Glutamatergic neuron (in vitro differentiated cells): ENCODE results near the gene PTPRT. TPM values are rescaled to one million over a fixed set of nuclear protein-coding genes. Genes with fewer than 3 reads are reported as not detected.

ENCODE experiments used
- DNase-seq: peaks from one replicate; pipeline ENCODE4 v3.0.0; 2022
- H3K27ac Mint-ChIP-seq: one replicate; pipeline ENCODE4 v1.8.0; 2020; ENCODE audit warnings: mild to moderate bottlenecking, mixed read lengths, inconsistent platforms; ENCODE audit not compliant: unreplicated experiment
- H3K27me3 Mint-ChIP-seq: one replicate; pipeline ENCODE4 v1.8.0; 2020; ENCODE audit warnings: mild to moderate bottlenecking, moderate library complexity, mixed read lengths, inconsistent platforms; ENCODE audit not compliant: unreplicated experiment
- H3K36me3 Mint-ChIP-seq: one replicate; pipeline ENCODE4 v1.8.0; 2020; ENCODE audit warnings: mild to moderate bottlenecking, mixed read lengths, inconsistent platforms; ENCODE audit not compliant: unreplicated experiment
- H3K4me1 Mint-ChIP-seq: one replicate; pipeline ENCODE4 v1.8.0; 2020; ENCODE audit warnings: mild to moderate bottlenecking, low read depth, mixed read lengths, inconsistent platforms; ENCODE audit not compliant: unreplicated experiment
- H3K4me3 Mint-ChIP-seq: one replicate; pipeline ENCODE4 v1.8.0; 2020; ENCODE audit warnings: mild to moderate bottlenecking, mixed read lengths, inconsistent platforms; ENCODE audit not compliant: unreplicated experiment
- H3K9me3 Mint-ChIP-seq: one replicate; pipeline ENCODE4 v1.8.0; 2020; ENCODE audit warnings: mild to moderate bottlenecking, moderate library complexity, mixed read lengths, inconsistent platforms; ENCODE audit not compliant: unreplicated experiment
- total RNA-seq: library from RNA; stranded (reverse); fragmentation: NEBNext Ultra II Directional; extraction: Animal tissue kit (Norgen Biotek cat#: 25700); gene quantifications from one replicate; pipeline ENCODE4 v1.2.1, GENCODE V29; 2021; ENCODE audit not compliant: unreplicated experiment
- TF ChIP-seq, protein P1 (sequence below): fragments of 200-600 bp; sonication (generic); IDR thresholded peaks from one replicate; pipeline ENCODE4 v1.5.0; 2021; ENCODE audit not compliant: partially characterized antibody, unreplicated experiment

Gene PTPRT
- total RNA-seq, 1 donor from 2014 or later = 1.9 TPM

DNA sequence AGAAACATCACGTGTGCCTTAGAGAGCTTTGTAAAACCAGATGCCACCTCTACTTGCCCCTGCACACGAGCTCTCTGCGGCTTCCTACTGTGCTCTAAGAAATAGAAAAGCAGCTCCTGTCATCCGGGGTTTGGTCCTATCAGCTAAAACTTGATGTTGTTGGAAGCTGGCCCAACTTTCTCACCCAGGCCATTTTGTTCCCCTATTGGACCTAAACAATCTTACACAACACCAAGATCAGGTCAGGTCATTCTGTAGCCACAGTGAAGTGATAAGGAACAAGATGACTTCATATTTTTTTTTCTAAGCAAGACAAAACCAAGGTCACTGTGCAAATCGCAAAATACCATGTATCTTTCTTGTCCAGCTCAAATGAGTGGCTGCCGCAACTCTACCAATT, 486.0 kb downstream of the PTPRT start:
- TF ChIP-seq, protein P1, sequence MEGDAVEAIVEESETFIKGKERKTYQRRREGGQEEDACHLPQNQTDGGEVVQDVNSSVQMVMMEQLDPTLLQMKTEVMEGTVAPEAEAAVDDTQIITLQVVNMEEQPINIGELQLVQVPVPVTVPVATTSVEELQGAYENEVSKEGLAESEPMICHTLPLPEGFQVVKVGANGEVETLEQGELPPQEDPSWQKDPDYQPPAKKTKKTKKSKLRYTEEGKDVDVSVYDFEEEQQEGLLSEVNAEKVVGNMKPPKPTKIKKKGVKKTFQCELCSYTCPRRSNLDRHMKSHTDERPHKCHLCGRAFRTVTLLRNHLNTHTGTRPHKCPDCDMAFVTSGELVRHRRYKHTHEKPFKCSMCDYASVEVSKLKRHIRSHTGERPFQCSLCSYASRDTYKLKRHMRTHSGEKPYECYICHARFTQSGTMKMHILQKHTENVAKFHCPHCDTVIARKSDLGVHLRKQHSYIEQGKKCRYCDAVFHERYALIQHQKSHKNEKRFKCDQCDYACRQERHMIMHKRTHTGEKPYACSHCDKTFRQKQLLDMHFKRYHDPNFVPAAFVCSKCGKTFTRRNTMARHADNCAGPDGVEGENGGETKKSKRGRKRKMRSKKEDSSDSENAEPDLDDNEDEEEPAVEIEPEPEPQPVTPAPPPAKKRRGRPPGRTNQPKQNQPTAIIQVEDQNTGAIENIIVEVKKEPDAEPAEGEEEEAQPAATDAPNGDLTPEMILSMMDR = no peak
- Mint-ChIP-seq H3K27me3 (no peaks in the 10 kb centered on the region), H3K9me3 (no peaks in the 10 kb centered on the region)

DNA sequence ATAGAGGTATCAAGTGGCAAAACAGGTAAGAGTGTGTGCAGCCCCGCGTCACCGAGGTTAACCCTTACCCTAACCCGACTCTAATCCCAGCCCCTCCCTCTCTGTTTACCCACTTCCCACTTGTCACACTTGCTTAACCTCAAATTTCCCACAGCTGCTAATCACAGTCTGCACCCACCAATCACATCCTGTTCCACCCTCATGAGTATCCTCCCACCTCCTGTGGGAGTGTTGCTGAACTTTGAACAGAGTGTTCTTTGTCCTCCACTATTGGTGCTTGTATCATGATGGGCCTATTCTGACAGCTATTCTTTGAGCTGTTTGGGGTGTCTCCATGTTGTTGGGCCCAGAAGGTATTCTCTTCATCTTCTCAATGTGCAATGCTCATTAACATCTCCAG, 487.8 kb downstream of the PTPRT start:
- Mint-ChIP-seq H3K4me3 (no peak overlapping the region), H3K27ac (no peak overlapping the region), H3K9me3 (no peaks in the 10 kb centered on the region), H3K4me1 (no peaks in the 10 kb centered on the region), H3K27me3 (peaks cover 1% of the 10 kb centered on the region), H3K36me3 (peaks cover 5% of the 10 kb centered on the region)
- TF ChIP-seq, protein P1 = no peak
- DNase-seq = no peak

More for the DNA sequence above, 486.0 kb downstream of the PTPRT start:
- H3K4me3 Mint-ChIP-seq = no peak overlapping the region
- no peak for DNase-seq
- peaks cover 5% of the 10 kb centered on the region for H3K36me3 Mint-ChIP-seq
- H3K27ac Mint-ChIP-seq = no peak overlapping the region
- H3K4me1 Mint-ChIP-seq = no peaks in the 10 kb centered on the region

DNA sequence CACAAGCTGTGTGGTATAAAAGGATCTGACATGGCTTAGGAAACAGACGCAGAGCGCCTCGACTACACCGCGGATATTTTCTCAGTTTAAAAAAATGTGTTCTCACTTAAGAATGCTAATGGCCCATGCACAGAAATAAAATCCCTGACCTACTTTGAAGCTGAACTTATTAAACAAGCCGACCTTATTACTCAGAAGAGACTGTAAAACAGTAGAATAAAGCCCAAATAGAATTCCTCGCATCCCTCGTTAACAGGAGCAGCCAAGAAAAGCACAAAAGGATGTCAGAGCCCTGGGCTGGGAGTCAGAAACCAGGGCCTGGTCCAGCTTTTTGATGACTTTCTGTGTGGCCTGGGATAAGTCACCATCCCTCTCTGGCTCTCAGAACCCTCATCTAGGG, 489.3 kb downstream of the PTPRT start:
- H3K4me1 Mint-ChIP-seq = no peaks in the 10 kb centered on the region
- H3K4me3 Mint-ChIP-seq = no peak overlapping the region
- peaks cover 5% of the 10 kb centered on the region for H3K27me3 Mint-ChIP-seq
- no peaks in the 10 kb centered on the region for H3K9me3 Mint-ChIP-seq
- H3K27ac Mint-ChIP-seq = no peak overlapping the region
- TF ChIP-seq, protein P1 = no peak
- DNase-seq = no peak
- peaks cover 5% of the 10 kb centered on the region for H3K36me3 Mint-ChIP-seq

DNA sequence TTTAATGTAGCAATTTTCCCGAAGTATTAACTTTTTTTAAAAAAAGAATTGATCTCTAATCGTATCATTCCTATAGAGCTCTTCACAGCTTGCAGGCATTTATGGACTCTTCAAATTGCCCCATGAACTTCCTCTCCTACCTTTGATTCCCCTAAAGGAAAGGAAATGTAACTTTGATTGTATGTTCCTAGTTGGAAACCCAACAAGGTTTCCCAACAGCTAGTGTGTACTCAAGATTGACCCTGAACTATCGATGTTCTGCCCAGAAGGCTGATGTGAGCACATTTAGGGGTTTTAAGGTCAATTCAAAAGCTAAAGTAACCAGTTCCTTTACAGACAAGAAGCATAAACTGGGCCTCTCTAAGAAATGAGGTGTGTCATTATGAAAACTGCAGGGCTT, 491.7 kb downstream of the PTPRT start:
- Mint-ChIP-seq H3K4me3 (no peak overlapping the region), H3K27ac (no peak overlapping the region), H3K36me3 (peaks cover 5% of the 10 kb centered on the region), H3K4me1 (no peaks in the 10 kb centered on the region), H3K9me3 (no peaks in the 10 kb centered on the region), H3K27me3 (peaks cover 5% of the 10 kb centered on the region)
- no peak for DNase-seq
- TF ChIP-seq, protein P1 = no peak

DNA sequence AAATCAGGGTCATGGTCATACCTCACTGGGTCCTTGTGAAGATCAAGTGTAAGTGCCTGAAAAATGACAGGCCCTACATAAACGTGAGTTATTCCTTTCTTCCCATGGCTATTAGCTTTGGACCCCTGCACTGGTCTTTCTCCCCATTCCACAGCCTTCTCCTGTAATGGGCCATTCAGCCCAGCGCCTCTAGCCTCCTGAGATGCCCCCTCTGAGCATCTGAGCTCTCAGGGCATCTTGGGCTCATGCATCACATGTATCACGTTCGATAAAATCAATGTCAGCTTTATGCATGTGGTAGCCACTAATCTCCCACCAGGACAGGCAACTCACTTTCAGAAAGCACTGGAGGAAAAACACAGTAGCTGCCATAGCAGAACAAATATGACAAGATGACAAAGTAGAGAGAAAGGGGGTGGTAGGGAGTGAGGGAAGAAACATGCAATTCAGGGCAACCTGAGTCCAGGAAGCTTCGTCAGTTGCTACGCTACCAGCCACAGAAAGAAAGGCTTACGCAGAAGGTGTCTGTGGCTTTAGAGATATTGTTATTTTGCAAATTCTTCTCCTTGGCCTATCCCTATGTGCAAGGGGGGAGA, 498.8 kb downstream of the PTPRT start:
- no peaks in the 10 kb centered on the region for H3K27me3 Mint-ChIP-seq
- H3K4me1 Mint-ChIP-seq = no peaks in the 10 kb centered on the region
- H3K4me3 Mint-ChIP-seq = no peak overlapping the region
- H3K27ac Mint-ChIP-seq = no peak overlapping the region
- TF ChIP-seq, protein P1 = no peak
- no peaks in the 10 kb centered on the region for H3K36me3 Mint-ChIP-seq
- H3K9me3 Mint-ChIP-seq = no peaks in the 10 kb centered on the region
- no peak for DNase-seq
